GM18870 (cell line): ENCODE data around the gene VAX1.
"Not testable (repeated sequence)": the region's sequence is repeated elsewhere in the genome, so short reads cannot be mapped to it uniquely, and the experiment has no call there.

Experiments used
- ATAC-seq: cut with Tn5 transposase; IDR thresholded peaks from one replicate; pipeline ENCODE4 v1.9.1; 2021; ENCODE audit warnings: moderate library complexity; ENCODE audit not compliant: unreplicated experiment

VAX1 gene

GRCh38 chr10:117084421-117085246, 53.4 kb downstream of the VAX1 start:
- not testable (repeated sequence) for ATAC-seq
